ENCODE results near the gene OR1I1. TPM values are rescaled to one million over a fixed set of nuclear protein-coding genes. Genes with fewer than 3 reads are reported as not detected.
"Not testable (repeated sequence)": the region's sequence is repeated elsewhere in the genome, so short reads cannot be mapped to it uniquely, and the experiment has no call there.

Gene OR1I1
- polyA plus RNA-seq, 1 donor from 2014 or later = not detected

- H3K36me3 Mint-ChIP-seq = peaks cover 2% of the 10 kb centered on the region
- no peaks in the 10 kb centered on the region for H3K4me1 Mint-ChIP-seq
- H3K27me3 Mint-ChIP-seq = peaks cover 4% of the 10 kb centered on the region
- H3K27ac Mint-ChIP-seq = no peak overlapping the region
- peaks cover 0 to 4% (median 0%) of the 10 kb centered on the region in 3 donors for H3K9me3 Mint-ChIP-seq
- H3K4me3 Mint-ChIP-seq = no peak overlapping the region
Measured at GRCh38 chr19:15075806-15076205, 6.2 kb upstream of the OR1I1 start.

- H3K9me3 Mint-ChIP-seq = peaks cover 0 to 12% (median 0%) of the 10 kb centered on the region in 3 donors
- not testable (repeated sequence) for H3K36me3 Mint-ChIP-seq, H3K4me1 Mint-ChIP-seq, H3K27ac Mint-ChIP-seq, H3K4me3 Mint-ChIP-seq, H3K27me3 Mint-ChIP-seq
Measured at GRCh38 chr19:15080002-15080401, 2.0 kb upstream of the OR1I1 start.

DNA sequence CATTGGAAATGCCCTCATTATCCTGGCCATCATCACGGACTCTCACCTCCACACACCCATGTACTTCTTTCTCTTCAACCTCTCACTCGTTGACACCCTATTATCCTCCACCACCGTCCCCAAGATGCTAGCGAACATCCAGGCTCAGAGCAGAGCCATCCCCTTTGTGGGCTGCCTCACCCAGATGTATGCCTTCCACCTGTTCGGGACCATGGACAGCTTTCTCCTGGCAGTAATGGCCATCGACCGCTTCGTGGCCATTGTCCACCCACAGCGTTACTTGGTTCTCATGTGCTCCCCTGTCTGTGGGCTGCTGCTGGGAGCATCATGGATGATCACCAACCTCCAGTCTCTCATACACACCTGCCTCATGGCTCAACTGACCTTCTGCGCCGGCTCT, 5.2 kb downstream of the OR1I1 start:
- peaks cover 11% of the 10 kb centered on the region for H3K27me3 Mint-ChIP-seq

DNA sequence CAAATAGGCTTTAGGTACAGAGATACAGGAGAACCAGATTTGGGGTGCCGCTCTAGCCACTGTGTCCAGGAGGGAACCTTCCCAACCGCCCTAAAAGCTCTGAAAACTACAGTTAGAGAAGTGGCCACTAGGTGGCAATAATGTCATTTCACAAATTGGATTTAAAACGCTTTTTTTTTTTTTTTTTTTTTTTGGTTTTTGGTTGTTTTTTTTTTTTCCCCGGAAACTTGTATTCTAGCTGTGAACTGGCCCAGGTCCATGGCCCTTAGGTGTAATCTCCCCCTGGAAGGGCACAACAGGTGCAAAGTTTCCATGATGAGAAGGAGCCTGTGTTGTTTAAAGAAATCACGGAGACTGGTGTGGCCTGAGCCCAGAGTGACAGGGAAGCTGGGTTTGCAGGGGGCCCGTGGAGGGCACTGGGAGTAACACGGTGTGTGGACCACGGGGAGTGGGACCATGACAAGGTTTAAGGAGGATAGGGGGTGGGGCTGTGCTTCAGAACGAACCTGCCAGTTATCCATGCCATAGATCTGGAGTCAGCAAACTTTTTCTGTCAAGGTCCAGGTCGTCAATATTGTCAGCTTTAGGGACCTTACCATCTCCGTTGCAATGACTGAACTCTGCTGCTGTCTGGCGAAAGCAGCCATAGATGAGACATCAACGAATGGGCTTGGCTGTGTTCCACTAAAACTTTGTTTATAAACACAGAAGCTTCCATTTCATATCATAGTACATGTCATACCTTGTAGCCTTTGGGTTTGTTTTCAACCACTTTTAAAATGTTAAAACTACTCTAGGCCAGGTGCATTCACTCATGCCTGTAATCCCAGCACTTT, 10.1 kb downstream of the OR1I1 start:
- H3K4me1 Mint-ChIP-seq = peaks cover 0 to 2% (median 2%) of the 10 kb centered on the region in 3 donors
- H3K27me3 Mint-ChIP-seq = peaks cover 5% of the 10 kb centered on the region
- no peak overlapping the region for H3K4me3 Mint-ChIP-seq
- H3K36me3 Mint-ChIP-seq = no peaks in the 10 kb centered on the region
- H3K9me3 Mint-ChIP-seq = no peaks in the 10 kb centered on the region
- H3K27ac Mint-ChIP-seq = no peak overlapping the region

More for the DNA sequence above, 5.2 kb downstream of the OR1I1 start:
- Mint-ChIP-seq H3K9me3 (peaks cover 0 to 3% (median 0%) of the 10 kb centered on the region in 3 donors), H3K4me1 (peaks cover 0 to 2% (median 2%) of the 10 kb centered on the region in 3 donors), H3K36me3 (no peaks in the 10 kb centered on the region), H3K27ac (peak overlapping the region in 1 of 3 donors; percentile 7), H3K4me3 (no peak overlapping the region)

GRCh38 chr19:15093001-15093400, 11.0 kb downstream of the OR1I1 start:
- Mint-ChIP-seq H3K36me3 (no peaks in the 10 kb centered on the region), H3K9me3 (no peaks in the 10 kb centered on the region), H3K4me3 (no peak overlapping the region), H3K4me1 (peaks cover 0 to 2% (median 2%) of the 10 kb centered on the region in 3 donors), H3K27ac (no peak overlapping the region), H3K27me3 (peaks cover 3% of the 10 kb centered on the region)

DNA sequence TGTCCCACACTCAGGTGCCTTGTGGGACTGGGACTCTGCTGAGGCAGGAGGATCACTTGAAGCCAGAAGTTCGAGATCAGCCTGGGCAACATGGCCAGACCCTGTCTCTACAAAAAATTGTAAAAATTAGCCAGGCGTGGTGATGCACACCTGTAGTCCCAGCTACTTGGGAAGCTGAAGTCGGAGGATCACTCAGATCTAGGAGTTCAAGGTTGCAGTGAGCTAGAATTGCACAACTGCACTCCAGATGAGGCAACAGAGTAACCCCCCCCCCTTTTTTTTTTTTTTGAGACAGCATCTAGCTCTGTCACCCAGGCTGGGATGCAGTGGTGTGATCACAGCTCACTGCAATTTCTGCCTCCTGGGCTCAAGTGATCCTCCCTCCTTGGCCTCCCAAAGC, 14.2 kb downstream of the OR1I1 start:
- peak overlapping the region in 1 of 3 donors; percentile 46 for H3K27ac Mint-ChIP-seq
- no peaks in the 10 kb centered on the region for H3K36me3 Mint-ChIP-seq
- peaks cover 0 to 2% (median 2%) of the 10 kb centered on the region in 3 donors for H3K4me1 Mint-ChIP-seq
- H3K27me3 Mint-ChIP-seq = peaks cover 8% of the 10 kb centered on the region
- no peaks in the 10 kb centered on the region for H3K9me3 Mint-ChIP-seq
- no peak overlapping the region for H3K4me3 Mint-ChIP-seq

DNA sequence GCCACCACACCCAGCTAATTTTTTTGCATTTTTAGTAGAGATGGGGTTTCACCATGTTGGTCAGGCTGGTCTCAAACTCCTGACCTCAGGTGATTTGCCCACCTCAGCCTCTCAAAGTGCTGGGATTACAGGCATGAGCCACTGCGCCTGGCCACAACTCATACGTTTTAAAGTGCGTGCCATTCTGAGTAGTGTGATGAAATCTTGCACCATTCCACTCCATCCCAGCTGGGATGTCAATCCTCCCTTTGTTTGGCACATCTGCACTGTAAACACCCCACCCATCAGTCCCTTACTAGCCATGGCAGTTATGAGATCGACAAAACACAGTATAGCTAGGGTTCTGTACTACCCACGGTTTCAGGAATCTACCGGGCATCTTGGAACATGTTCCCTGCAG, 16.0 kb downstream of the OR1I1 start:
- H3K4me1 Mint-ChIP-seq, H3K36me3 Mint-ChIP-seq, H3K9me3 Mint-ChIP-seq, H3K27ac Mint-ChIP-seq, H3K4me3 Mint-ChIP-seq: not testable (repeated sequence)
- peaks cover 11% of the 10 kb centered on the region for H3K27me3 Mint-ChIP-seq

- no peak overlapping the region for H3K4me3 Mint-ChIP-seq
- H3K27me3 Mint-ChIP-seq = peaks cover 11% of the 10 kb centered on the region
- H3K27ac Mint-ChIP-seq = no peak overlapping the region
- H3K9me3 Mint-ChIP-seq = peaks cover 1 to 9% (median 5%) of the 10 kb centered on the region in 3 donors
- no peaks in the 10 kb centered on the region for H3K36me3 Mint-ChIP-seq
- H3K4me1 Mint-ChIP-seq = no peaks in the 10 kb centered on the region
Measured at GRCh38 chr19:15098460-15098859, 16.4 kb downstream of the OR1I1 start.

- Mint-ChIP-seq H3K4me1 (no peaks in the 10 kb centered on the region), H3K27ac (no peak overlapping the region), H3K4me3 (no peak overlapping the region), H3K36me3 (no peaks in the 10 kb centered on the region), H3K9me3 (peaks cover 3 to 12% (median 9%) of the 10 kb centered on the region in 3 donors), H3K27me3 (peaks cover 11% of the 10 kb centered on the region)
Measured at GRCh38 chr19:15099017-15099582, 17.1 kb downstream of the OR1I1 start.

GRCh38 chr19:15101479-15102082, 19.6 kb downstream of the OR1I1 start:
- Mint-ChIP-seq H3K36me3 (peaks cover under 1% of the 10 kb centered on the region), H3K4me1 (peaks cover 0 to 2% (median under 1%) of the 10 kb centered on the region in 3 donors), H3K9me3 (peaks cover 10 to 20% (median 15%) of the 10 kb centered on the region in 3 donors), H3K4me3 (no peak overlapping the region), H3K27ac (no peak overlapping the region), H3K27me3 (peaks cover 19% of the 10 kb centered on the region)

DNA sequence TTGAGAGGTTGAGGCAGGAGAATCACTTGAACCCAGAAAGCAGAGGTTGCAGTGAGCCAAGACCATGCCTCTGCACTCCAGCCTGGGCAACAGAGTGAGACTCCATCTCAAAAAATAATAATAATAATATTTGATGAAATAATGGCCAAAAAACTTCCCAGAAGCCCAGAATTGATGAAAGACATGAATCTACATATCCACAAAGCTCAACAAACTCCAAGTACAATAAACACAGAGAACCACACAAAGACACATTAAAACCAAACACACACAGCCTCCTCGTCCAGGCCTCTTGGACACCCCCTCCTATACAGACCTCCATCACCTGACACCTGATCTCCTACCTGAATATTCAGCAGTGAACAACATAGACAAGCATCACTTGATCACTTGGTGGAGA, 22.0 kb downstream of the OR1I1 start:
- peaks cover 2% of the 10 kb centered on the region for H3K36me3 Mint-ChIP-seq
- H3K27me3 Mint-ChIP-seq = peaks cover 32% of the 10 kb centered on the region
- H3K9me3 Mint-ChIP-seq = peaks cover 10 to 20% (median 17%) of the 10 kb centered on the region in 3 donors
- H3K4me1 Mint-ChIP-seq = peaks cover 0 to 7% (median 4%) of the 10 kb centered on the region in 3 donors
- no peak overlapping the region for H3K4me3 Mint-ChIP-seq
- H3K27ac Mint-ChIP-seq = no peak overlapping the region

- Mint-ChIP-seq H3K36me3 (peaks cover 2% of the 10 kb centered on the region), H3K4me3 (no peak overlapping the region), H3K9me3 (peaks cover 10 to 20% (median 17%) of the 10 kb centered on the region in 3 donors), H3K27ac (no peak overlapping the region), H3K27me3 (peaks cover 32% of the 10 kb centered on the region), H3K4me1 (peaks cover 0 to 7% (median 4%) of the 10 kb centered on the region in 3 donors)
Measured at GRCh38 chr19:15104411-15104810, 22.4 kb downstream of the OR1I1 start.

GRCh38 chr19:15105044-15105443, 23.0 kb downstream of the OR1I1 start:
- H3K27ac Mint-ChIP-seq = no peak overlapping the region
- peaks cover 10 to 20% (median 17%) of the 10 kb centered on the region in 3 donors for H3K9me3 Mint-ChIP-seq
- H3K27me3 Mint-ChIP-seq = peaks cover 31% of the 10 kb centered on the region
- H3K36me3 Mint-ChIP-seq = peaks cover 2% of the 10 kb centered on the region
- peaks cover 0 to 7% (median 4%) of the 10 kb centered on the region in 3 donors for H3K4me1 Mint-ChIP-seq
- H3K4me3 Mint-ChIP-seq = no peak overlapping the region

DNA sequence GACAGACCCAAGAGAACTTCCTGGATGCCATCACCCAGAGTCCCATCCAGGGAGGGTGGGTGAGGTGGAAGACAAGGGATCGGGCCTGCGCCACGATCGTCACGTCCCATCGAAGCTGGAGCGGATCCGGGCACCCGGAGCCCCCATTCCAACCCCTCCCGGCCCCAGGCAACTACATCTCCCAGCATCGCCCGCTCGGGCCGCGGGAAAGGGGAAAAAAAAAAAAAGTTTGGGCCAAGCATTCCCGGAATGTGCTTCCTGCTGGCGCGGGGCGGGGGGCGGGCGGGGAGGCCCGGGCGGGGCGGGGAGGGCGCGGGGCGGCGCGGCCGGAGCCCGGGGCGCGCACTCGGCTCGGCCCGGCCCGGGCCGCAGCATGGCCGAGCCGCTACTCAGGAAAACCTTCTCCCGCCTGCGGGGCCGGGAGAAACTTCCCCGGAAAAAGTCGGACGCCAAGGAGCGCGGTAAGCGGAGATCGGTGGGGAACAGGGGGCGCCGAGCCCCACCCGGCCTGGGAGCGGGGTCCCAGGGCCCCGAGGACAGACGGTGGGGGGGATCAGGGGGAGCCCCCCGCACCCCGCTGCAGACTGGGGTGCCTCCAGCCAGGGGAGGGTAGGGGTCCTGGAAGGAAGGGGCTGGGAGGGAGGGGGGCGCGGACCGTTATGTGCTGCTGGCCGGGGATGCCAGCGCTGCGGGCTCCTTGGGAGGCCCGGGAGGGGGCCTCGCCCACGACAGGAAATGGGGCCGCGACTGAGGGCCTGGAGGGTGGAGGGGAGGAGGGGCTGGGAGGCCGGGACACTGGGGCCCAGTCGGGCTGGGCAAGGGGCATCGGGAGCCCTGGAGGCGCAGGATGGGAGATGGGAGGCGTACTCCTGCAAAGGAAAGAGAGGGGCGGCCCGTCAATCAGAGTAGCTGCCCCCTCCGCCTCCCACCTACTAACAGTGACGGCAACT, 25.3 kb downstream of the OR1I1 start, which contains the start of gene SYDE1:
TSS of gene SYDE1 (plus strand) at position 341 of the 950 bp plus-strand sequence. CDS start at position 374, 33 bp downstream.
- peaks cover 2% of the 10 kb centered on the region for H3K36me3 Mint-ChIP-seq
- peak within 1 kb of the TSS in 1 of 3 donors; percentile 40 for H3K27ac Mint-ChIP-seq
- H3K4me1 Mint-ChIP-seq = peaks cover 0 to 7% (median 4%) of the 10 kb centered on the region in 3 donors
- peaks cover 28% of the 10 kb centered on the region for H3K27me3 Mint-ChIP-seq
- H3K9me3 Mint-ChIP-seq = peaks cover 10 to 20% (median 12%) of the 10 kb centered on the region in 3 donors
- peak within 1 kb of the TSS in 1 of 4 donors; percentile 41 for H3K4me3 Mint-ChIP-seq
